HFFc6 (cell line): ENCODE results near the gene VWDE. TPM values are rescaled to one million over a fixed set of nuclear protein-coding genes. Genes with fewer than 3 reads are reported as not detected.
A peak's percentile ranks its signal among the peaks of the same experiment; 100 is the strongest.

ENCODE experiments used
- DNase-seq: peaks from one replicate; pipeline ENCODE4 v3.0.0-alpha.2; 2018
- H3K27ac Mint-ChIP-seq: 2 replicates; pipeline ENCODE4 v1.8.0; 2020; ENCODE audit warnings: mild to moderate bottlenecking, mixed read lengths
- H3K27me3 Mint-ChIP-seq: 2 replicates; pipeline ENCODE4 v1.8.0; 2021; ENCODE audit warnings: mild to moderate bottlenecking, moderate library complexity, mixed read lengths; ENCODE audit not compliant: insufficient read depth
- H3K36me3 Mint-ChIP-seq: 2 replicates; pipeline ENCODE4 v1.8.0; 2021; ENCODE audit warnings: low read depth, mixed read lengths
- H3K4me1 Mint-ChIP-seq: 2 replicates; pipeline ENCODE4 v1.8.0; 2020; ENCODE audit warnings: low read depth, mixed read lengths
- H3K4me3 Mint-ChIP-seq: 2 replicates; pipeline ENCODE4 v1.8.0; 2020; ENCODE audit warnings: mild to moderate bottlenecking, moderate library complexity, mixed read lengths
- H3K9me3 Mint-ChIP-seq: 2 replicates; pipeline ENCODE4 v1.8.0; 2020; ENCODE audit warnings: mild to moderate bottlenecking, mixed read lengths
- CTCF ChIP-seq: fragments of 200-600 bp; sonication (generic); IDR thresholded peaks from 2 replicates; pipeline ENCODE4 v1.5.0; 2021; ENCODE audit warnings: antibody characterized with exemption, mild to moderate bottlenecking
- total RNA-seq, 6 experiments: library from RNA; stranded (reverse); fragmentation: NEBNext Ultra II Directional; extraction: Animal tissue kit (Norgen Biotek cat#: 25700); gene quantifications; 2 replicates in 1 of 6; 3 replicates in 5 of 6; pipeline ENCODE4 v1.2.3, GENCODE V29; 2021

The VWDE gene
- total RNA-seq, 6 experiments from 2014 or later: not detected

GRCh38 chr7:12423355-12423996 lies 19.8 kb upstream of the VWDE start:
- H3K27ac Mint-ChIP-seq: no peak overlapping the region
- H3K9me3 Mint-ChIP-seq: peaks cover 28% of the 10 kb centered on the region
- no peaks in the 10 kb centered on the region for H3K36me3 Mint-ChIP-seq
- no peak for DNase-seq
- no peaks in the 10 kb centered on the region; the same call in 1 of the 2 replicates for H3K27me3 Mint-ChIP-seq
- H3K4me1 Mint-ChIP-seq: peaks cover 12% of the 10 kb centered on the region; the same call in 1 of the 2 replicates
- H3K4me3 Mint-ChIP-seq: peak overlapping the region; percentile 9; the same call in 1 of the 2 replicates
- no peak for TF ChIP-seq CTCF

- Mint-ChIP-seq H3K4me3 (no peak overlapping the region), H3K4me1 (peaks cover 12% of the 10 kb centered on the region; the same call in 1 of the 2 replicates), H3K27me3 (no peaks in the 10 kb centered on the region; the same call in 1 of the 2 replicates), H3K9me3 (peaks cover 24% of the 10 kb centered on the region), H3K36me3 (no peaks in the 10 kb centered on the region), H3K27ac (no peak overlapping the region)
- no peak for DNase-seq
- TF ChIP-seq CTCF: no peak
Measured at GRCh38 chr7:12422554-12423320, 19.1 kb upstream of the VWDE start.

GRCh38 chr7:12418452-12418851 lies 14.8 kb upstream of the VWDE start:
- H3K27ac Mint-ChIP-seq: no peak overlapping the region
- DNase-seq: no peak
- no peak overlapping the region for H3K4me3 Mint-ChIP-seq
- no peaks in the 10 kb centered on the region; the same call in 1 of the 2 replicates for H3K27me3 Mint-ChIP-seq
- H3K4me1 Mint-ChIP-seq: peaks cover 6% of the 10 kb centered on the region; the same call in 1 of the 2 replicates
- H3K9me3 Mint-ChIP-seq: peaks cover 16% of the 10 kb centered on the region
- no peak for TF ChIP-seq CTCF
- H3K36me3 Mint-ChIP-seq: no peaks in the 10 kb centered on the region

GRCh38 chr7:12415072-12415471 lies 11.4 kb upstream of the VWDE start:
- Mint-ChIP-seq H3K36me3 (no peaks in the 10 kb centered on the region), H3K9me3 (peaks cover 22% of the 10 kb centered on the region), H3K27ac (no peak overlapping the region), H3K27me3 (no peaks in the 10 kb centered on the region; the same call in 1 of the 2 replicates), H3K4me3 (no peak overlapping the region), H3K4me1 (no peaks in the 10 kb centered on the region)
- DNase-seq: no peak
- no peak for TF ChIP-seq CTCF

GRCh38 chr7:12412407-12412806 lies 8.7 kb upstream of the VWDE start:
- H3K27ac Mint-ChIP-seq: no peak overlapping the region
- H3K9me3 Mint-ChIP-seq: peaks cover 24% of the 10 kb centered on the region
- no peak overlapping the region for H3K4me3 Mint-ChIP-seq
- no peaks in the 10 kb centered on the region for H3K4me1 Mint-ChIP-seq
- no peaks in the 10 kb centered on the region; the same call in 1 of the 2 replicates for H3K27me3 Mint-ChIP-seq
- no peak for TF ChIP-seq CTCF
- H3K36me3 Mint-ChIP-seq: peaks cover 3% of the 10 kb centered on the region; the same call in 1 of the 2 replicates
- no peak for DNase-seq
